GM19452 (cell line): ENCODE measurements around the gene SCFD1.

ENCODE experiments used
- ATAC-seq: cut with Tn5 transposase; IDR thresholded peaks from one replicate; pipeline ENCODE4 v1.9.1; 2021; ENCODE audit not compliant: unreplicated experiment

SCFD1 gene

GRCh38 chr14:30751646-30752416 is 129.7 kb downstream of the SCFD1 start:
- ATAC-seq, result no peak

GRCh38 chr14:30753452-30753851 is 131.3 kb downstream of the SCFD1 start:
- ATAC-seq, result no peak

- ATAC-seq, result no peak
These were observed 132.7 kb downstream of the SCFD1 start for GRCh38 chr14:30754778-30755177.

GRCh38 chr14:30756594-30756993 is 134.5 kb downstream of the SCFD1 start:
- ATAC-seq, result no peak

- no peak for ATAC-seq
These were observed 135.0 kb downstream of the SCFD1 start for GRCh38 chr14:30757082-30757481.

- ATAC-seq, result no peak
These were observed 137.3 kb downstream of the SCFD1 start for GRCh38 chr14:30759172-30760125.

- no peak for ATAC-seq
These were observed 141.8 kb downstream of the SCFD1 start for GRCh38 chr14:30763891-30764290.

- no peak for ATAC-seq
These were observed 145.5 kb downstream of the SCFD1 start for GRCh38 chr14:30767624-30768023.

GRCh38 chr14:30768791-30769190 is 146.7 kb downstream of the SCFD1 start:
- no peak for ATAC-seq

- no peak for ATAC-seq
These were observed 148.3 kb downstream of the SCFD1 start for GRCh38 chr14:30770376-30770775.

- no peak for ATAC-seq
These were observed 149.5 kb downstream of the SCFD1 start for GRCh38 chr14:30771595-30771994.

- ATAC-seq, result no peak
These were observed 157.1 kb downstream of the SCFD1 start for GRCh38 chr14:30779210-30779609.
